Colonic mucosa (tissue), 4 donors: ENCODE data around the gene CDC26. TPM values are rescaled to one million over a fixed set of nuclear protein-coding genes. Genes with fewer than 3 reads are reported as not detected.

Source experiments
- DNase-seq: peaks from one replicate; pipeline ENCODE4 v3.0.0-alpha.2; 2020
- H3K27ac ChIP-seq: fragments of 200-600 bp; one replicate; pipeline ENCODE4 v1.8.0; 2021
- H3K27me3 ChIP-seq: fragments of 200-600 bp; one replicate; pipeline ENCODE4 v1.8.0; 2021
- H3K36me3 ChIP-seq: fragments of 200-600 bp; one replicate; pipeline ENCODE4 v1.8.0; 2021
- H3K4me1 ChIP-seq: fragments of 200-600 bp; one replicate; pipeline ENCODE4 v1.8.0; 2021; ENCODE audit warnings: mild to moderate bottlenecking
- H3K4me3 ChIP-seq: fragments of 200-600 bp; one replicate; pipeline ENCODE4 v1.8.0; 2021
- H3K9ac ChIP-seq, 2 donors: one replicate each; pipeline ENCODE4 v1.7.0; 2013; ENCODE audit warnings: control low read depth in 2 of 2, low read depth in 2 of 2, low read length in 2 of 2
- H3K9me3 ChIP-seq: fragments of 200-600 bp; one replicate; pipeline ENCODE4 v1.8.0; 2021
- intact Hi-C: fragments of 100-400 bp; cut with DNase I; formaldehyde crosslinking; loops from one replicate; pipeline ENCODE4 v1.14.1; 2022
- total RNA-seq, 2 donors: library from RNA; stranded (reverse); fragmentation: NEBNext Ultra II Directional in 1 of 2; extraction: Animal tissue kit (Norgen Biotek cat#: 25700) in 1 of 2; gene quantifications; one replicate each; pipeline ENCODE4 v1.2.1, GENCODE V29; 2021
- TF ChIP-seq, protein P1 (sequence below): fragments of 200-600 bp; IDR thresholded peaks from one replicate; pipeline ENCODE4 v1.8.0; 2022; ENCODE audit warnings: antibody characterized with exemption, mild to moderate bottlenecking
- donor health status: healthy.
- donor health status: DM: no; HTN: no; CAD: no.
- donor health status: DM: no; HTN: no; CAD: no.

Gene CDC26
- total RNA-seq, 2 donors from 2014 or later, result 30.7 to 31.1 TPM

DNA sequence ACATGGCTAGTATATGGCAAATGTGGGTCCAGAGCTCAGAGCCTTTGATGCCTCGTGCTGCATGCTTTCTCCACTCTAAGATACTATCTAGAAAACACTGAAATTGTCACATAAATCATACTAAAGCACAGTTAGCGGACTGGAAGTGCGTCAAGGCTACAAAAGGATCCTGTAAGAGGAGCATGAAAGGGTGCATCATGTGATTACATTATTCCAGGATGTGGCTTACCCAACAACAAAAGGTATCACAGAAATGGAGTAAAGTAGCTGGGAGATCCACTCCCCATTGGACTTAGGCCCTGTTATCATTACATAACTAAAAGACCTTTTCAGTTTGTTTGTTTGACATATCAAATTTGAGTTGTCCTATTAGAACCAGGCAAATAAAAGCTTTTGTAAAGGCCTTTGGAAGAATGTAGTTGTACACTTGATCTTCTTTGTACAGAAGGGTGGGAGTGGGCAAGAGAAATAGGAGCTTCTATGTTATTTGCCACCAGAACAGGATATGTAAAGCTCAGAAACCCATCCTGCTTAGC, 47.2 kb downstream of the CDC26 start:
- no peaks in the 10 kb centered on the region for H3K9me3 ChIP-seq
- TF ChIP-seq, protein P1, sequence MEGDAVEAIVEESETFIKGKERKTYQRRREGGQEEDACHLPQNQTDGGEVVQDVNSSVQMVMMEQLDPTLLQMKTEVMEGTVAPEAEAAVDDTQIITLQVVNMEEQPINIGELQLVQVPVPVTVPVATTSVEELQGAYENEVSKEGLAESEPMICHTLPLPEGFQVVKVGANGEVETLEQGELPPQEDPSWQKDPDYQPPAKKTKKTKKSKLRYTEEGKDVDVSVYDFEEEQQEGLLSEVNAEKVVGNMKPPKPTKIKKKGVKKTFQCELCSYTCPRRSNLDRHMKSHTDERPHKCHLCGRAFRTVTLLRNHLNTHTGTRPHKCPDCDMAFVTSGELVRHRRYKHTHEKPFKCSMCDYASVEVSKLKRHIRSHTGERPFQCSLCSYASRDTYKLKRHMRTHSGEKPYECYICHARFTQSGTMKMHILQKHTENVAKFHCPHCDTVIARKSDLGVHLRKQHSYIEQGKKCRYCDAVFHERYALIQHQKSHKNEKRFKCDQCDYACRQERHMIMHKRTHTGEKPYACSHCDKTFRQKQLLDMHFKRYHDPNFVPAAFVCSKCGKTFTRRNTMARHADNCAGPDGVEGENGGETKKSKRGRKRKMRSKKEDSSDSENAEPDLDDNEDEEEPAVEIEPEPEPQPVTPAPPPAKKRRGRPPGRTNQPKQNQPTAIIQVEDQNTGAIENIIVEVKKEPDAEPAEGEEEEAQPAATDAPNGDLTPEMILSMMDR, result no peak
- no peak for DNase-seq
- no peaks in the 10 kb centered on the region for H3K36me3 ChIP-seq
- H3K4me1 ChIP-seq, result no peaks in the 10 kb centered on the region
- no peak overlapping the region for H3K27ac ChIP-seq
- H3K27me3 ChIP-seq, result no peaks in the 10 kb centered on the region
- no peak overlapping the region for H3K4me3 ChIP-seq
- no peak overlapping the region for H3K9ac ChIP-seq
- intact Hi-C loops, result no loop called here

DNA sequence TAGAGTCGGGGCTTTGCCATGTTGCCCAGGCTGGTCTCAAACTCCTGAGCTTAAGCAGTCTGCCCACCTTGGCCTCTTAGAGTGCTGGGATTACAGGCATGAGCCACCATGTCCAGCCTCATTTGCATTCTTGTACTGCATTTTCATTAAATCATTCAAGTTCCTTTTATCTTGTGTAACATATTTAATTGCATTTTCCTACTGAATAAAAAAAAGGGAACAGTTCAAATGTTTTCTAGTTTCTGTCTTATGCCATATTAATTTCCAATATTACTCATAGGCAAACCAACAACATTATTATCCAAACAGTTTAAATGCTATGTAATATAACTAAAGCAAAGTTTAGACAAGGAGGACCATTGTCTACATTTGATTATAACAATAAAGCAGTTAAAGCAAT, 47.9 kb downstream of the CDC26 start:
- Histone ChIP-seq H3K9ac (no peak overlapping the region), H3K9me3 (no peaks in the 10 kb centered on the region), H3K27me3 (no peaks in the 10 kb centered on the region), H3K4me3 (no peak overlapping the region), H3K36me3 (no peaks in the 10 kb centered on the region), H3K27ac (no peak overlapping the region), H3K4me1 (no peaks in the 10 kb centered on the region)
- TF ChIP-seq, protein P1, result no peak
- intact Hi-C loops, result no loop called here
- DNase-seq, result no peak

DNA sequence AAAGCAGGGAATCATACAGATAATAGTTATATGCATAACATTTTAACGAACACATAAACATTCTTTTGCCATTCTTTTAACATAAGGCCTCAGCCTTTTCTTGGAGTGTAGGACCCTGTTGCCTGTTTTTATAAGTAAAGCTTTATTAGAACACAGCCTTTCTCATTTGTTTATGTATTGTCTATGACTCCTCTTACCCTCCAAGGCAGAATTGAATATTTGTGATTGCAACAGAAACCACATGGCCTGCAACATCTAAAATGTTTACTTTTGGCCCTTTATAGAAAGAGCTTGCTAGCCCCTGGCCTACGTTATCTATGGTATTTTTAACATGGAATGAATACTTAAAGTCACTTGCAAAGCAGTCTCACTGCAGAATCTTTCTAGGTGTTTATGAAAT, 51.4 kb downstream of the CDC26 start:
- TF ChIP-seq, protein P1, result no peak
- Histone ChIP-seq H3K9me3 (no peaks in the 10 kb centered on the region), H3K27ac (no peak overlapping the region), H3K9ac (no peak overlapping the region), H3K4me3 (no peak overlapping the region), H3K4me1 (peaks cover 10% of the 10 kb centered on the region), H3K27me3 (no peaks in the 10 kb centered on the region), H3K36me3 (no peaks in the 10 kb centered on the region)
- no peak for DNase-seq
- intact Hi-C loops, result no loop called here

DNA sequence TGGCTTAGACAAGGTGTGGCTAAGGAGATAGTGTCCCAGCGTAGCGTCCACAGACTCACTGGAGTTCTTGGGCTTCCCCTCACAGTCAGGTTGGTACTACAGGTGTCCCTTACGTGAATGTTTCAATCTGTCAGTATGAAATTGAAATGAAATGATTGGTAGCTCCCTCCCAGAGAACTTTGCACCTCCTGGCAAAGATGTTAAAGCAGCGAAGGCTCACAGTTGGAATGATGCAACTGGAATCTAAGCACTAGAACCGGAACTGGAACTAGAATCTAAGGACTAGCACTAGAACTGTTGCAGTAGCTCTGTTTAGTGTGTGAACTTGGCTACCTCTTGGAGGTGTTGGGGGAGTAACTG, 52.9 kb downstream of the CDC26 start:
- H3K36me3 ChIP-seq, result no peaks in the 10 kb centered on the region
- DNase-seq, result peak; percentile 48
- TF ChIP-seq, protein P1, result no peak
- peak overlapping the region; percentile 85 for H3K4me3 ChIP-seq
- H3K4me1 ChIP-seq, result peaks cover 10% of the 10 kb centered on the region
- no peaks in the 10 kb centered on the region for H3K9me3 ChIP-seq
- H3K27me3 ChIP-seq, result no peaks in the 10 kb centered on the region
- H3K9ac ChIP-seq, result peak overlapping the region; percentile 78 to 93
- H3K27ac ChIP-seq, result peak overlapping the region; percentile 76
- intact Hi-C loops, result no loop called here

DNA sequence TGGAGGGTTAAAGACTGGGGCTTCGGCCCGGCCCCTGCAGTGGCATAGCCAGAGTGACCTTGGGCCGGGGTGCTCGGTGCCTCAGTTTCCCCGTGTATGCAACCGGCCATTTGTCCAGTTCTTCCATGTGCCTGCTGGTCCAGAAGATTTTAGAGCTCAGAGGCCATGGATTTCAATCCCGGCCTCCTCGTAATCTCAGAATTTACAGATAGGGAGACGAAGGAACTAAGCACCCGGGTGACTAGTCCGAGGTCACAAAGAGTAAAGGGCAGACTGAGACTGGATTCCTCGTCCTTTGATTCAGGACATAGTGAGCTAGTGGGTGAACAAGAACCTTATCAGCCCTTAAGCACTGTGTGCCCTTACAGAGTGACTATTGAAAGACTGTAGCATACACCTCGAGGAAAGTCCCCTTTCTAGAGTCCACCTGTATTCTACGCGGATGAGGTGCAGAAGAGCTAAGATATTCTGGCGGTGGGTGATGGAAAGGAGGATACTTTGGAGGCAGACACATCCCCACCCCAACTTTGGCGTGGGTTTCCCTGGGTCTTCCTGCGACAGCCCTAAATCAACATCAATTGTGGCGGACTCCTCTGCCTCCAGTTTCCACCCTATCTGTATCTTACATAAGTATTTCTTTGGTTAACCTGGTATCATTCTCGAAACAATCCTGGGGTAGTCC, 53.4 kb downstream of the CDC26 start:
- peak overlapping the region; percentile 78 to 93 for H3K9ac ChIP-seq
- no peaks in the 10 kb centered on the region for H3K27me3 ChIP-seq
- peak overlapping the region; percentile 76 for H3K27ac ChIP-seq
- H3K4me1 ChIP-seq, result peaks cover 10% of the 10 kb centered on the region
- no peaks in the 10 kb centered on the region for H3K36me3 ChIP-seq
- intact Hi-C loops, result no loop called here
- H3K9me3 ChIP-seq, result no peaks in the 10 kb centered on the region
- TF ChIP-seq, protein P1, result no peak
- peak overlapping the region; percentile 85 for H3K4me3 ChIP-seq
- DNase-seq, result no peak
